HCT116 (cell line): ENCODE results near the gene WNT9B. TPM values are rescaled to one million over a fixed set of nuclear protein-coding genes. Genes with fewer than 3 reads are reported as not detected.

Experiments
- ATAC-seq: fragments of 200-7000 bp; cut with Tn5 transposase; 2 replicates; pipeline ENCODE4 v1.9.1; 2020; ENCODE audit warnings: mild to moderate bottlenecking, moderate library complexity
- BruUV-seq: library from RNA; stranded (reverse); fragments of 400-500 nt; replicated peaks from 2 replicates; lab custom pipeline; 2021; lab: Mats Ljungman, UMichigan
- CTCF ChIA-PET: fragments of 300-600 bp; sonication (Branson Sonifier 250); formaldehyde crosslinking; loops from one replicate; lab custom pipeline; 2021; ENCODE audit warnings: antibody characterized with exemption; lab: Charles Lee
- POLR2A ChIA-PET: fragments of 300-600, 350-600 bp; sonication (Branson Sonifier 250); formaldehyde crosslinking; loops from one replicate; lab custom pipeline; 2021; ENCODE audit warnings: antibody characterized with exemption; lab: Charles Lee
- RAD21 ChIA-PET, 2 experiments: fragments of 300-600 bp; sonication (Branson Sonifier 250); formaldehyde crosslinking; loops; one replicate each; lab custom pipeline; 2023; ENCODE audit warnings: low total read pairs in 2 of 2; ENCODE audit not compliant: uncharacterized antibody in 2 of 2, unreplicated experiment in 2 of 2, low non-redundant PET in 1 of 2; lab: Charles Lee
- DNase-seq: peaks from one replicate; pipeline ENCODE4 v3.0.0-alpha.2; 2010; ENCODE audit warnings: low read depth, low spot score
- H2AFZ ChIP-seq: fragments of 200-600 bp; shearing (Covaris generic), sonication (generic); 2 replicates; pipeline ENCODE4 v1.6.1; 2017; ENCODE audit warnings: low read depth, mixed run types, mixed read lengths, antibody characterized with exemption, low read length; ENCODE audit not compliant: poor library complexity, severe bottlenecking
- H3K27ac ChIP-seq: 2 replicates; pipeline ENCODE4 v1.5.1; 2012; ENCODE audit warnings: low read depth, low read length
- H3K27me3 ChIP-seq: fragments of 200-600 bp; sonication (generic); 2 replicates; pipeline ENCODE4 v1.6.1; 2016; ENCODE audit warnings: mixed run types, low read length, mixed read lengths; ENCODE audit not compliant: insufficient read depth
- H3K36me3 ChIP-seq, 2 experiments: fragments of 200-500 bp in 1 of 2; fragments of 200-600 bp in 1 of 2; sonication (Bioruptor generic) in 1 of 2; sonication (generic) in 1 of 2; 2 replicates each; pipeline versions ENCODE4 v1.5.1 to v1.6.1; 2014 to 2016; ENCODE audit warnings: low read length in 2 of 2, inconsistent platforms in 1 of 2, mixed read lengths in 1 of 2, mixed run types in 1 of 2; ENCODE audit not compliant: insufficient read depth in 2 of 2, control insufficient read depth in 1 of 2
- H3K4me1 ChIP-seq, 2 experiments: fragments of 200-600 bp in 1 of 2; sonication (generic) in 1 of 2; 2 replicates each; pipeline versions ENCODE4 v1.5.1 to v1.6.1; 2012 to 2017; ENCODE audit warnings: low read length in 2 of 2, inconsistent platforms in 1 of 2, mild to moderate bottlenecking in 1 of 2, mixed read lengths in 1 of 2, mixed run types in 1 of 2, moderate library complexity in 1 of 2; ENCODE audit not compliant: insufficient read depth in 2 of 2, control insufficient read depth in 1 of 2
- H3K4me2 ChIP-seq: fragments of 200-600 bp; sonication (generic); 2 replicates; pipeline ENCODE4 v1.6.1; 2017; ENCODE audit warnings: mixed run types, low read length, mixed read lengths
- H3K4me3 ChIP-seq, 2 experiments: fragments of 200-600 bp in 1 of 2; sonication (generic) in 1 of 2; replicated peaks in 1 of 2; 2 replicates each; pipeline ENCODE4 v1.5.1; 2011 to 2016; ENCODE audit warnings: low read length in 2 of 2, control low read depth in 1 of 2, low read depth in 1 of 2, mild to moderate bottlenecking in 1 of 2, mixed read lengths in 1 of 2, mixed run types in 1 of 2
- H3K79me2 ChIP-seq: fragments of 200-600 bp; sonication (generic); 2 replicates; pipeline ENCODE4 v1.6.1; 2017; ENCODE audit warnings: mild to moderate bottlenecking, mixed run types, low read length, moderate library complexity, mixed read lengths; ENCODE audit not compliant: insufficient read depth
- H3K9ac ChIP-seq: fragments of 200-600 bp; sonication (generic); 2 replicates; pipeline ENCODE4 v1.6.1; 2016; ENCODE audit warnings: low read length, mixed read lengths
- H3K9me2 ChIP-seq: fragments of 200-600 bp; sonication (generic), shearing (Covaris generic); 2 replicates; pipeline ENCODE4 v1.6.1; 2017; ENCODE audit warnings: mixed run types, mild to moderate bottlenecking, moderate library complexity; ENCODE audit not compliant: insufficient read depth
- H3K9me3 ChIP-seq, 2 experiments: fragments of 200-500 bp in 1 of 2; fragments of 200-600 bp in 1 of 2; sonication (Bioruptor generic) in 1 of 2; sonication (generic) in 1 of 2; 2 replicates each; pipeline ENCODE4 v1.6.1; 2014 to 2017; ENCODE audit warnings: low read length in 2 of 2, mixed read lengths in 2 of 2, inconsistent platforms in 1 of 2, low read depth in 1 of 2, mild to moderate bottlenecking in 1 of 2, mixed run types in 1 of 2, moderate library complexity in 1 of 2; ENCODE audit not compliant: control insufficient read depth in 1 of 2, insufficient read depth in 1 of 2
- H4K20me1 ChIP-seq: fragments of 200-600 bp; sonication (generic), shearing (Covaris generic); 2 replicates; pipeline ENCODE4 v1.6.1; 2017; ENCODE audit warnings: mixed run types, mild to moderate bottlenecking, moderate library complexity; ENCODE audit not compliant: insufficient read depth
- CBX3 ChIP-seq: IDR thresholded peaks from 2 replicates; pipeline ENCODE4 v1.6.1; 2012; ENCODE audit warnings: low read depth
- EZH2 ChIP-seq: fragments of 200-600 bp; sonication (generic); IDR thresholded peaks from 2 replicates; pipeline ENCODE4 v1.6.1; 2017; ENCODE audit warnings: antibody characterized with exemption, mixed run types
- EZH2phosphoT487 ChIP-seq: fragments of 200-600 bp; IDR thresholded peaks from 2 replicates; pipeline ENCODE4 v1.6.1; 2018; ENCODE audit warnings: antibody characterized with exemption, borderline replicate concordance
- FOSL1 ChIP-seq: IDR thresholded peaks from 2 replicates; pipeline ENCODE4 v1.6.1; 2012; ENCODE audit warnings: low read depth
- POLR2AphosphoS5 ChIP-seq: IDR thresholded peaks from 2 replicates; pipeline ENCODE4 v1.6.1; 2011; ENCODE audit warnings: mild to moderate bottlenecking, low read depth, low read length, moderate library complexity
- RAD21 ChIP-seq: IDR thresholded peaks from 2 replicates; pipeline ENCODE4 v1.6.1; 2012; ENCODE audit warnings: low read depth, mild to moderate bottlenecking
- SIN3A ChIP-seq: IDR thresholded peaks from 2 replicates; pipeline ENCODE4 v1.6.1; 2012; ENCODE audit warnings: low read depth
- YY1 ChIP-seq: IDR thresholded peaks from 2 replicates; pipeline ENCODE4 v1.6.1; 2011; ENCODE audit warnings: low read length, low read depth, moderate library complexity, mild to moderate bottlenecking; ENCODE audit not compliant: insufficient replicate concordance; ENCODE audit errors: extremely low read depth
- ZFX ChIP-seq: fragments of 450-650 bp; IDR thresholded peaks from 2 replicates; pipeline ENCODE4 v1.6.1; 2017
- ZNF274 ChIP-seq: fragments of 200-500 bp; sonication (Bioruptor generic); IDR thresholded peaks from 2 replicates; pipeline ENCODE4 v1.6.1; 2014; ENCODE audit warnings: mild to moderate bottlenecking, low read depth, low read length, inconsistent platforms
- intact Hi-C: fragments of 100-400 bp; cut with micrococcal nuclease; formaldehyde crosslinking; loops from 2 replicates; pipeline ENCODE4 v1.10.0; 2022
- total RNA-seq: library from RNA; stranded (reverse); gene quantifications from one replicate; pipeline ENCODE4 v1.2.1, GENCODE V29; 2021; ENCODE audit not compliant: unreplicated experiment
- TF ChIP-seq, protein P1 (sequence below): IDR thresholded peaks from 2 replicates; pipeline ENCODE4 v1.6.1; 2012
- TF ChIP-seq, protein P2 (sequence below): IDR thresholded peaks from 2 replicates; pipeline ENCODE4 v1.6.1; 2012

WNT9B gene
- total RNA-seq, 1 experiment from 2014 or later = not detected

DNA sequence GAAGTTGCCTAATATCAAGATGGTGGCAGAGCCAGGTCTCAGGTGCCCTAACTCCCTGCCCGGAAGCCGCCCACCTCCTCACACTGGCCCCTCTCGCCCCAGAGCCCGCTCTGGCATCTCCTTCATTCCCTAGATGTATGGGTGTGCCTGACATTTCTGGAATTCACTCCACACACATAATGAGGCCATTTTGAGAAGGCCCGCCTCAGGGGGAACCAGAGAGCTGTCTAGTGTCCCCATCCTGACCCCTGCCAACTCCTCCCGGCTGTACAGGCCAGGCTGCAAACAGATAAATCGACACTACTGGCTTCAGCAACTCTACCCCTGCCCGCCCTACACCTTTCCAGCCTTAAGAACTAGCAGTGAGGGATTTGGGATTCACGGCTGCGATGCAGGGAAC, 40.5 kb upstream of the WNT9B start:
- CTCF ChIA-PET = no interaction called here
- no TSS peak for BruUV-seq
- H4K20me1 ChIP-seq = no peaks in the 10 kb centered on the region
- H3K36me3 ChIP-seq = no peaks in the 10 kb centered on the region
- H3K4me1 ChIP-seq = peaks cover 0 to 18% of the 10 kb centered on the region in 2 experiments; a peak in 2 of 4 replicates
- H3K27me3 ChIP-seq = no peaks in the 10 kb centered on the region
- TF ChIP-seq YY1 (no peak), ZNF274 (no peak), POLR2AphosphoS5 (no peak), ZFX (no peak), RAD21 (no peak), FOSL1 (no peak), SIN3A (no peak), EZH2 (no peak), CBX3 (no peak), EZH2phosphoT487 (no peak)
- TF ChIP-seq, protein P1, sequence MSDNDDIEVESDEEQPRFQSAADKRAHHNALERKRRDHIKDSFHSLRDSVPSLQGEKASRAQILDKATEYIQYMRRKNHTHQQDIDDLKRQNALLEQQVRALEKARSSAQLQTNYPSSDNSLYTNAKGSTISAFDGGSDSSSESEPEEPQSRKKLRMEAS = no peak
- TF ChIP-seq, protein P2, sequence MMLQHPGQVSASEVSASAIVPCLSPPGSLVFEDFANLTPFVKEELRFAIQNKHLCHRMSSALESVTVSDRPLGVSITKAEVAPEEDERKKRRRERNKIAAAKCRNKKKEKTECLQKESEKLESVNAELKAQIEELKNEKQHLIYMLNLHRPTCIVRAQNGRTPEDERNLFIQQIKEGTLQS = no peak
- TF ChIP-seq, all 23 proteins: peak for 0
- no peak overlapping the region for H2AFZ ChIP-seq
- no peaks in the 10 kb centered on the region for H3K79me2 ChIP-seq
- H3K9me2 ChIP-seq = no peaks in the 10 kb centered on the region
- no peak for ATAC-seq
- intact Hi-C loops = no loop called here
- no peak overlapping the region for H3K4me2 ChIP-seq
- ChIA-PET POLR2A (no interaction called here), RAD21 (no interaction called here)
- no peaks in the 10 kb centered on the region for H3K9me3 ChIP-seq
- H3K27ac ChIP-seq = no peak overlapping the region
- no peak overlapping the region for H3K4me3 ChIP-seq
- DNase-seq = no peak
- no peak overlapping the region for H3K9ac ChIP-seq
